A204.1 (cell line): ENCODE measurements around the gene TRPV4.
"Not testable (repeated sequence)": the region's sequence is repeated elsewhere in the genome, so short reads cannot be mapped to it uniquely, and the experiment has no call there.

Experiments used
- FAIRE-seq: peaks from 2 replicates; lab custom pipeline; 2012; peaks lifted over from hg19 to GRCh38; lab: Jason Lieb, UNC

TRPV4 gene

GRCh38 chr12:109833307-109834189 is at the start of gene TRPV4:
TSS of gene TRPV4 (minus strand) at chr12:109833398. CDS start at chr12:109814796, 18,602 bp downstream.
- FAIRE-seq: no peak

GRCh38 chr12:109881752-109882151 is 48.6 kb upstream of the TRPV4 start:
- no peak for FAIRE-seq

GRCh38 chr12:109880938-109881337 is 47.7 kb upstream of the TRPV4 start:
- no peak for FAIRE-seq

DNA sequence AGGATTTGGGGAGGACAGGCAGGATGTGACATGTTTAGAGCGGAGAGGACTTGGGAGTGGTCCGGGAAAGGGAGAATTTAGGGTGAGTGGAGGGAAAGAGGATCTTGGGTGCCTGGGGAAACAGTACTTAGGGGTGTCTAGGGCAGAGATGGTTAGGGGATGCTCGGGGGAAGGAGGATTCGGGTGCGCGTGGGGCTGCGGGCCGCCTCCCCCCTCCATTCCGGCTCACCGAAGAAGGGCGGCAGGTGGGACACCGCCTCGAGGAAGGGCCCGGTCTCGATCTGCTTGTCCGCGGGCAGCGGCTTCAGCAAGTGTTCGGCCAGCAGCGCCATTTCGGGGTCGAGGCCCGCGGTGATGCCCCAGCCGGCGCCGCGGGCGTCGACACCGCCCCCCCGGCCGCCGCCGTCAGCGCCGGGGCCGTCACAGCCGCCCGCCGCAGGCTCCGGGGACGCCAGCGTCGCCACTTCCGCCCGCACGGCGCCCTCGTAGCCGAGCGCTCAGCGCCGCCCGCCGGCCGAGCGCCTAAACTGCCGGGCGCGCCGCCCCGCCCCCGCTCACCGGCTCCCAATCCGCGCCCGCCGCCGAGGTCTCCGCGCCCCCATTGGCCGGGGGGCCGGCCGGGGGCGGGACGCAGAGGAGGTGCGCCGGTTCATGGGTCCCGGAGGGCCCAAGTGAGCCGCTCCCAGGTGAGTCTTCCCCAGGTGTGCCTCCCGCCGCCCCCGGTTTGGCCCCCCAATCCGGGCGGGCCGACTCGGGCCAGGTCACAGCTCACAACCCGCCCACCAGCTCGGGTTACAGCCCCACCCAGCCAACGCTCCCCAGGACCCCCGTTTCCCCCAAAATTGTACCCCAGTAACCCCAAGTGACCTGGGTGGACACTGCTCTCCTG is 47.1 kb upstream of the TRPV4 start, which contains the start of gene GLTP:
Gene GLTP, minus strand, starts transcription at position 499 of the 889 bp plus-strand sequence. Its CDS starts 167 bp downstream, at position 332.
- FAIRE-seq: no peak

DNA sequence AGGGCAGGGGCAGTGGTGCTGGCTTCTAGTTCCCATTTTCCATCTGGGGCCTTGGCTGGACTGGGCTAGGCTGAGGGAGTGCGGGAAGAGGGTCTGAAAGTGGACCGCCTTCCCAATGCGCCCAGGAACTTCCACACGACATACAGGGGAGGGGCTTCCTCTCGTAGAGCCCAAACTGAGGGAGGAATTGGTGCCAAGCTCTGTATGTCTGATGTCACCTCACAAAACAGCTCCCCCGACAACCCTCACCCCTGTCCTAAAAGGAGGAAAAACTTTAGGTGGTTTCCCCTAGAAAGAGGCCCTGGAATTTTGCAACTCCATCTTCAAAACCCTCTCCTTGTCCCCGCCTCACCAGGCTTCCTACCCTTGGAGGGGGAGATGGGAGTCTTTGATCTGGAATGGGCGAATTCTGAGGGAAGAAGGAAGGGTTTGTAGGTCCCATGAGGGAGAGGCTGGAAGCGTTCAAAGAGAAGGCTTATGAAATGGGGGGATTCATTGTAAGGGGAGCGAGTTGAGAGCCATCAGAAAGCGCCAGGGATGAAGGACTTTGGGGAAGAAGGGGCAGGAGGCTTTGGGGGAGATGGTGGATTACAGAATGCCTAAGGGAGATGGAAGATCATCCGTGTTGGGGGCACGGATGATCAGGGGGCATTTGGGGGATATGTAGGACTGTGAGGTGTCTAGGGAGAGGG is 46.3 kb upstream of the TRPV4 start:
- FAIRE-seq: no peak

GRCh38 chr12:109878749-109879148 is 45.6 kb upstream of the TRPV4 start:
- FAIRE-seq: no peak

DNA sequence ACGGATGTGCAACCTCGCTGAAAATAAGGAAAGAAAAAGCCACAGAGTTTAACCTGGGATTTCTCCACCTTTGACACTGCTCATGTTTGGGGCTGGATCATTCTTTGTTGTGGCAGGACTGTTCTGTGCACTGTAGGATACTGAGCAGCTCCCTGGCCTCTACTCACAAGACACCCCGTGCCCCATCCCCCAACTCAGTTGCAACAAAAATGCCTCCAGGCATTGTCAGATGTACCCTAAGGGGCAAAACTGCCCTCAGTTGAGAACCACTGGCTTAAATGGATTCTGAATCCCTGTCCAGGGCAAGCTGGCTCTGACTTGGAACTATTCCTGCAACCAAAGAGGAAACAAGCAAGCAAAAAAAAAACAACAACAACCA is 45.0 kb upstream of the TRPV4 start:
- no peak for FAIRE-seq

GRCh38 chr12:109877504-109878246 is 44.5 kb upstream of the TRPV4 start:
- FAIRE-seq: no peak

DNA sequence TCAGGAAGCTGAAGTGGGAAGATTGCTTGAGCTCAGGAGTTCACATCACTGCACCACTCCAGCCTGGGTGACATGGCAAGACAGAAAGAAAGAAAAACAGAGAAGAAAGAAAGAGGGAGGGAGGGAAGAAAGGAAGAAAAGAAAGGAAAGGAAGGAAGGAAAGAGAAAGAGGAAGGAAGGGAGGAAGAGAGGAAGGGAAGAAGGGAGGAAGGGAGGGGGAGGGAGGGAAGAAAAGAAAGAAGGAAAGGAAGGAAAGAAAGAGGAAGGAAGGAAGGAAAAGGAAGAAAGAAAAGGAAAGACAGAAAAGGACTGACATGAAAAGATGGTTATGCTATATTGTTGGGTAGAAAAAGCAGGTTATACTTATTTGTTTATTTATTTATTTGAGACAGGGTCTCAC is 43.2 kb upstream of the TRPV4 start:
- no peak for FAIRE-seq

DNA sequence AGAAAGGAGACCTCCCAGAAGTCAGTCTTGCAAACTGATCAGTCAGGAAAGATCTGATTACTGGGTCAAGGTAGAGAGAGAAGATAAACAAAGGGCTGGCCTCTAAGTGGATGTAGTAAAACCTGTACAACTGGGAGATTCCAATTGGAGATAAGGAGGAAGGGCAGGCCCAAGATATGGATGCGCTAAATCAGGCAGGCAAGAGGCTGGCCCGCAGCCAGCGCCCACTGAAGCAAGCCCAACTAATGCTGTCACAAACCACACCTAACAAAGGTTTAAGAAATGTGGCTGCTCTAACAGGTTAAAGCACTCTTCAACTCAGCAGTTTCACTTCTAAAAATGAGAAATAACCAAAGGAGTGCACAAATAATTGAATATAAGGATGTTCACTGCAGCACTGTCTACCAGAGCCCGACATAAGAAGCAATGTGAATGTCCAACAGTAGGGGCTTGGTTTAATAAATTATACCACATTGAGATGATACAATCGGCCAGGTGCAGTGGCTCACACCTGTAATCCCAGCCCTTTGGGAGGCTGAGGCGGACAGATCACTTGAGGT is 42.5 kb upstream of the TRPV4 start:
- FAIRE-seq: no peak

DNA sequence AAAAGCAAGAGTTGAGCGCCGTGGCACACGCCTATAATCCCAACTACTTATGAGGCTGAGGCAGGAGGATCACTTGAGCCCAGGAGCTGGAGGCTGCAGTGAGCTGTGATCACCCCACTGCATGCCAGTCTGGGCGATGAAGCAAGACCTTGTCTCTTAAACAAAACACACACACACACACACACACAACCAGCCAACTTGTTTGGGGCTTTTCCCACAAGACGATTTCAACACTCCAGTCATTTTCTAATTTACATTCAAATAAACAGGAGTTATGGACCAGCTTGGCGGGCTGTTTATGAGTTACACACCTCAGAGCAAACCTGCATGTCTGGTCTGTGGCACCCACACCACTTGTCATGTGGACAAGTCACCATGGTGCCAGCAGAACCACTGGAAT is 40.5 kb upstream of the TRPV4 start:
- no peak for FAIRE-seq

DNA sequence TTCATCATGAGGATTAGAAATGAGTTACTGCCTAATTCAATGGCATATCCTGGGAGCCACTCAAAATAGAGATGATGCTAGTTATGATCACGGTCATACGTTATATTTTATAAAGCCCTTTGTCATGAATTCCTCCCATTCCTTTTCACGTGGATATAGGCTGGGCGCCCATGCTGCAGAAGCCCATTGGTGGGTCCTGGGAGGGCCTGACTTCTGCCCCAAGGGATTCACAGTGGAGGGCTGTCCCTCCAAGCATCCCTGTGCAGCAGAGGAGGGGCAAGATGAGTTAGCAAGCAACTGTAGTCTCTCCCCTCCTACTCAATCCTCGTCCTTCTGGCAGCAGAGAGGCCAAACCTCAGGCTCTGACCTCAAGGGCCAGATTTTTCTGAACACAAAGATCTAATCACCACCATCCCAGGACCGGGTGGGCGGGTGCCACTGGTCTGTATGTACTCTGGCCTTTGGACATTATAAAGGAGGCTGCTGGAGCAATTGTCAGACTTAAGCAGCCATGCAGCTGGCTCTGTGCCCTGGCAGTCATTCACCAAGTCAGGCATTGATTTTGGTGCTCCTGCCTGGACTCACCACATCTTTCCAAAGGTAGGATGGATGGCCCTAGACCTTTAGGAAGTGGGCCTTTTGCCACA is 38.6 kb upstream of the TRPV4 start:
- FAIRE-seq: no peak

- no peak for FAIRE-seq
Measured at GRCh38 chr12:109870648-109871047, 37.5 kb upstream of the TRPV4 start.

DNA sequence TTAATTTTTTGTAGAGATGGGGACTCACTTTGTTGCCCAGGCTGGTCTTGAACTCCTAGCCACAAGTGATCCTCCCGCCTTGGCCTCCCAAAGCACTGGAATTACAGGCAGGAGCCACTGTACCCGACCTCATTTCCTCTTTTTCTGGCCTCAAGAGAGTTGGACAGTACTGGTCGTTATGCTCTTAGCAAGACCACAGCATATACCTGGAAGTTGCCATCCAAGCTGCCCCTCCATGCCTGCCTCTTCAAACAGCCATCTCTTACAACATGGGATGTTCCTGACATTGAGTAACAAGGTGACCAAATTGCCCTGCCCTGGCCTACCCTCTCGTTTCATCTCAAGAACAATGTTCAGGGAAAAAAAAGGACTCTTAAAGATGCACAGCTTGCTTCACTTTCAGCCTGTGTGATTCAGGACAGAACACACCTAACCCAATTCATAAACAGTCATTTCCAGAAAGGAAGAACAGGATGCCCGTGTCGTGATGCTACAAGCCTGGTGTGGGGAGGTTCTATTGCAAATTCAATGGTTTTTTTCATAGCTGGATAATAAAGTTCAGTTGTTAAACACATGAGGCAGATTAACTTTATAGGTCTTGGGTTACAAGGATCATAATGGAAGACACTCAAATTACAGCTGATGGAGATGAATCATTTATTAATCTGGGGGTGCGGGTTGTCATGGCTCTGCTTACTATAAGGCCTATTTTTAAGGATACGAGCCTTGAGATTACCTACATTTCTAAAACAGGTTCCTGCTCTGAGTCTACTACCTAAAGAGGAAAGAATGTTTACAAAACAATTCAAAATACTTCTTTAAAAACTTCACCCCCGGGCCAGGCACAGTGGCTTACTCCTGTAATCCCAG is 35.2 kb upstream of the TRPV4 start:
- no peak for FAIRE-seq

DNA sequence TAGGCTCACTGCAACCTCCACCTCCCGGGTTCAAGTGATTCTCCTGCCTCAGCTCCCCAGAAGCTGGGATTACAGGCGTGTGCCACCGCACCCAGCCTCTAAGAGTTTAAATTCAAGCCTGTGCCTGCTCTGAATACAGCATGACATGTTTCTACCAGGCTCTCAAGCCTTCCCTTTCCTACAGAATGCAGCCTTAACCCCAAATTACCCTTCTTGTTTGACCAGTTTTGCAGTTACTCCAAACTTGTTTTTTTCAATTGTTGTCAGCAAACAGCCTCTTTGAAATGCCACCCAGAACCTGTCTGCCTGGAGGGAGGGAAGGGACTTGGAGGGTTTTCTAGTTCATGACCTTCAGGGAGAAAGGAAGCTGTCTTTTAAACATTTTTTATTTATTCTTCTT is 31.7 kb upstream of the TRPV4 start:
- FAIRE-seq: no peak

DNA sequence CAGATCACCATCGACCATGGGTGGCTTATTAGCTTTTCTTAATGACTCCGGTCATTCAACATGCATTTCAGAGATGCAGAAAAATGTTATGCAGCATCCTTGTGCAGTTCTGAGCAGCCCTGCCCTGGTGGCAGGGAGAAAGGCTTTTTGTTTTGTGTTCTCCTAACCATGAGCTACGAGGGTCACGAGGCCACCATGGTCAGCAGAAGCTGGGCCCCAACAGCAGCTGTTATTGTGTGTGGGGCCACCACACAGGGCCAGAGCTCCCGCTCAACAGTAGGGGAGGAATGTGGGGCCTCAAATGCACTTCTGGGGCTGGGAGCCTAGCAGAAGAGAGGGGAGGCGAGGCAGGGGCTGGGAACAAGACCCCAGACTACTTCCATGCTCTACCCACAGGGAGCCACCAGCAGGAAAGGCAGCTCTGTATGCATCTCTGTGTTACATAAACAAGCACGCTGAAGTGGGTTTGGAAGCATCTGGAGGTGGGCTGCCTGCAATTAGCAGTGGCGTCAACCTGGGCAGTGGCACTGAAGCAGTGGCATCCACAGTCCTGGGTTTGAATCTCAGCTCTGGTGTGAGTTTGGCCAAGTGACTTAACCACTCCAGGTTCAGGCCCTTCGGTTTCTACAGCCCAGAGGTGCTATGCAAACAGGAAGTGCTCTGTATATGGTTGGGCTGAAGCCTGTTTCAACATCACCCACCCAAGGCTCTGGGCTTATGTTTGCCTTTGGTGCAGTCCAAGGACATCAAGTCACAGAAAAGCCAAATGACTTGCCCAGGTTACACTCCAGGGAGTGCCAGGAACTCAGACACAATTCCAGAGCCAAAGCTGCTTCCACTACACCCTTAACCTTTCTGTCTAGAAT is 30.9 kb upstream of the TRPV4 start:
- FAIRE-seq: no peak

DNA sequence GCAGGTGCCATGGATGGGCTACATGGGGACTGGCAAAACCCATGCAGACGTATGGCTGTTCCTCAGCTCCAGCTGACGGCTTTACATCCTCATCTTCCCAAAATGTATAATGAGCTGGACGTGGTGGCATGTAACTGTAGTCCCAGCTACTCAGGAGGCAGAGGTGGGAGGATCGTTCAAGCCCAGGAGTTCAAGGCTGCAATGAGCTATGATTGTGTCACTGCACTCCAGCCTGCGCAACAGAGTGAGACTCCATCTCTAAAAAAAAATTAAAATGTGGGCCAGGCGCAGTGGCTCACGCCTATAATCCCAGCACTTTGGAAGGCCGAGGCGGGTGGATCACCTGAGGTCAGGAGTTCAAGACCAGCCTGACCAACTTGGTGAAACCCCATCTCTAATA is 29.3 kb upstream of the TRPV4 start:
- not testable (repeated sequence) for FAIRE-seq

DNA sequence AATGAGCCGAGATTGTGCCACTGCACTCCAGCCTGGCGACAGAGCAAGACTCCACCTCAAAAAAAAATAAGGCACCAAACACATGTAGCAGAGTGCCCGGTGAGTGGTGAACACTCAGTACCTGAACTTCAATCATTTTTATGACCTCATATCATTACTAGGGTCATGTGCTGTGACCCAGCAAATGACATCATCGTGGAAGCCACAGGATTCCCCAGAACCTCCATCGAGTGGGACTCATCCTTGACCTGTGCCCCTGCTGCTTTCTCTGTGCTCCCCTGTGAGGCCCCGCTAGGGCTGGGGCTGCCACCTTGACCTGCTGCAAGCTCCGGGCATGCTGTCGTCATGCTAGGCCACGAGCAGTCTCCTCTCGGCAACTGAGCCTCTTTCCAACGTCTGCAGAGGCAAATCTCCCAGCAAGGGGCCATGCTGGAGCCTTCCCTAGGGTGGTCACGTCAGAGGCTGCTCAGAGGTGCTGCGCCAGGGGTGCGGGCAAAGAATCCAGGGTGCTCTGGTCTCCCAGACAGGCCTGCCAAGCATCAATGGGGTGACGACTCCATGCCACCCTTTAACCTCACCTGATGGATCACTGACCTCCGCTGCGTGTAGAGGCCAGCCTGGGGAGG is 28.6 kb upstream of the TRPV4 start:
- no peak for FAIRE-seq
